NCI-H2081 treated with DMSO at 0.1 percent for 48 hours (cell line): ENCODE results near the gene CCDC197.

Experiments
- DNase-seq: peaks from one replicate; lab custom pipeline; 2025; lab: John Stamatoyannopoulos, UW

Gene CCDC197

DNA sequence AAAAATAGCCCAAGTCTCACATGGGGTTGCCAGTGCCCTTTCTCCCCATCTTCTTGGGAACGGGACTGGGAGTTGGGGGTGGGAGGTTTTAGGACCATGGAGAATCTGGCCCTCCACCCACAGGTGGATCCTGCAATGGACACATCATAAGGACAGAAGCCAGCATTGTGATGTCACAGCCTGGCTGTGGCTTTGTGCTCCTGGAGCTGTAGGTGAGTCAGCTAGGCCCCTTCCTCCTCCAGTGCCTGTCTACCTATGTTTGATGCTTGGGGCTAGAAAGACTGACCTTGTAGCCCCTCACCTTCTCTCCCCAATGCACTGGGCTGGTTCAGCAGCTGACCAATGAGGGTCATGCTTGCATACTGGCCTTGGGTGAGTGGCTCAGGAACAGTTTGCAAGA lies at the start of gene CCDC197:
Gene CCDC197, plus strand, starts transcription at position 220 of the 400 bp plus-strand sequence. CDS start 831 bp downstream, outside the sequence.
- no peak for DNase-seq

DNA sequence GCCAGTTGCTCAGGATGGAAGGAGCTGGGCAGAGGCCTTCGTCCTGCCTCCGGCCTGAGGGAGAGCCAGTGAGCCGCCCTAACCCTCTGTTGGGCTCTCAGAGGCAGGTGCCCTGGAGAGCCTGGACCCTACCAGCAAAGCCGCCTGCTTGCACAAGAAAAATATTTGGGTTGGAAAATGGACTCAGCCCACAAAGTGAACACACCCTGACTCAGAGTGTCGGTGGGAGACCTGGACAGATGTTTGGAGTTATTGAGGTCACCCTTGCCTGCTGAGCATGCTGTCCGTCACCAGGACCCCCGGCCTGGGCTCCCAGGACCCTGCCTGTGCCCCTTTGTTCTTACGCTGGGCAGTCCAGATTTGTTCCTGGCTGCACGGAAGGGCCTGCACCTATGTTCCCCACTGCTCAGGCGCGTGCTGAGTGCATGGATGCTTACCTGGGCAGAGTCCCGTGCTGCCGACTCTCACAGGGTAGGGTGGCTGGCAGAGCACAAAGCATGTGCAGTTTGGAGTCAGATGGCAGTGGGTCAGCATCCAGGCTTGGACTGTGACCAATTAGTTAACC lies 47.5 kb upstream of the CCDC197 start:
- DNase-seq: no peak

DNA sequence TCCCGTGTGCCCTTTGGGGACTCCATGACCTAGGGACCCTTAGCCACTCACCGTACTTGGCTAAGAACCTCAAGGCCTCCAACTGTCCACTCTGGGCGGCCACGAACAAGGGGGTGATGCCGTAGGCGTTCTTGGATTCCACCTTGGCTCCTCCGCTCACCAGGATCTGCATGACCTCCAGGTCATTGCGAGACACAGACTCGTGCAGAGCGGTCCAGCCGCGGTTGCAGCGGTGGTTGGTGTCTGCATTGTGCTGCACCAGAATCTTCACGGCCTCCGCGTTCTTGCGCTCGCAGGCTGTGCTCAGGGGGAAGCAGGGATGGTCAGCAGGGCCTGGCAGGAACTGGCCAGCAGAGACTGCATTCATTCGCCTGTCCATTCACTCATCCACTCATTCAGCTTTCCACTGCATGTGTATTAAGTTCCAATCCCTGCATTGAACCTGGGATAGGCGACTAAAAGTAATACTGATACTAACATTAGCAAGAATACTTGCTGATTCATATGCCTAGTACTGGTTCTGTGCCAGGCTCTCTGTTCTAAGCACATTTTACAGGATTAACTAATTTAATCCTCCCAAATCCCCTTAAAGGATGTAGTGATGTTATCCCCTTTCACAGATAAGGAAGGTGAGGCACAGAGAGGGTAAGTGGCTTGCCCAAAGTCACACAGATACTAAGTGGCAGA lies 46.0 kb upstream of the CCDC197 start:
- no peak for DNase-seq

DNA sequence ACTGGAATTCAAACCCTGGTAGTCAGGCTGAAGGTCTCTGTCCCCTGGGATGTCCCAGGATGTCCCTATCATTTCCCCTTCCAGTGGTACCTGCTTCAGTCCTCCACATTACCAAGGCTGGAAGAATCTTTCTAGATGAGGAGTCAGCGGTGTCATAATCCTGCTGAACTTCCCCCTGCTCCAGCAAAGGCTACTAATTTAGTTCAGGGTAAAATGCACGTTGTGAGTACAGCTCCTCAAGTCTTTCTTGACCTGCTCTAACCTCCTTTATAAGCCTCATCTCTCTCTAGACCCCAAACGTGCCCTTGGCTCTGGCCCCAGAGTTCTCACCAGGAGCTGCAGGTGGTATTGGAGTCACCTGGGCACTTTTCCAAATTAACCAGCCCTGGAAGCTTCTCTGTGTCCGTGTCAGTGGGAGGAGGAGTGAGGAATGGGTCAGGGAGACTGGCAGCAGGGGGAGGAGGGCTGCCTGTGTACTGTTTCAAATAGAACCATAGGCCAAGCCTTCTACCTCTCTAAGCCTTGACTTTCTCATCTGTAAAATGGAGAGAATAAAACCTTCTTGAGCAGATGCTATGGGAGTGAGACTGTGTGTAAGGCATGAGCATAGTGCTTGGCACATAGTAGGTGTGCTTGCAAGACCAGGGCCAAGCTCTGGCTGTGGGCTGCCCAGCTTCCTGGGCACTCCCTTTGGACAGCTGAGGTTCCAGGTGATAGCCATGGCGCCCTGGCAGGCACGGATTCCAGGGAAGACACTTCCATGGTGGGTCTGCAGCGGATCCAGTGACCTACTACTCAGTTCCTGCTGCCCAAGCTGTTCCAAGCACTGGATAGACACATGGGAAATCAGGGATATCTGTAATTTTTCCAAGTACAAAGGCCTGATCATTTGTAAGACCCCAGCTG lies 45.2 kb upstream of the CCDC197 start:
- no peak for DNase-seq

DNA sequence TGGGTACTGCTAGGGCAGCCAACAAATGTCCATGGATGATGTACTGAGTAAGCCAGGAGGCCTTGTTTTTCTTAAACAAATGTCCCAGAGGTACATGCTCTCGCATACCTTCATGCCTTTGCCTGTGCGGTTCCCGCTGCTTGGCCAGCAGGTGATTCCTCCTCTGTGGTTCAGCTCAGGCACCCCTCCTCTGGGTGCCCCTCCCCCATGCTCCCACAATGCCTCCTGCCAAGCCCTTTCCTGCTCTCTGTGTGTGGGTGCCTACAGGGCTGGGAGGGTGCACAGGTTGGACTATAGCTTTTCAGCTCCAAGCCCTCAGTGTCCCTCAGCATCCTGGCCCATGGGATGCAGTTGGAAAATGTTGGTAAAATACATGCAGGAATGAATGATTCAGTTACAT lies 44.3 kb upstream of the CCDC197 start:
- no peak for DNase-seq

DNA sequence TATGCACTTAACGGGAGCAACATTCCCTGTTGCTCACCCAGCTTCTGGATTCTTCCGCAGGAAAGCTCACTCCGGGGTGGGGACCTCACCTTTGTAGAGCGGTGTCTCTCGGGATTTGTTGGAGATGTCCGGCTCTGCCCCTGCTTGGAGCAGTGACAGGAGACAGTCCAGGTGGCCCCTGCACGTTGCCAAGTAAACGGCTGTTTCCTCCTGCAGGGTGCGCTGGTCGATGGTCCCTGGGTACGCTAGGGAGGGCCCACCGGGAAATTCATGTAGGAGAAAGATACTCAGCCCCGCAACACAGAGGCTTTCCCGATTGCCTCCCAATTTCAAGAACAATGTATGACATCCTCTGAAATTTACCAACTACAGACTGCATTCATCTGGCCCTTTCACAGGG lies 43.8 kb upstream of the CCDC197 start:
- DNase-seq: no peak

DNA sequence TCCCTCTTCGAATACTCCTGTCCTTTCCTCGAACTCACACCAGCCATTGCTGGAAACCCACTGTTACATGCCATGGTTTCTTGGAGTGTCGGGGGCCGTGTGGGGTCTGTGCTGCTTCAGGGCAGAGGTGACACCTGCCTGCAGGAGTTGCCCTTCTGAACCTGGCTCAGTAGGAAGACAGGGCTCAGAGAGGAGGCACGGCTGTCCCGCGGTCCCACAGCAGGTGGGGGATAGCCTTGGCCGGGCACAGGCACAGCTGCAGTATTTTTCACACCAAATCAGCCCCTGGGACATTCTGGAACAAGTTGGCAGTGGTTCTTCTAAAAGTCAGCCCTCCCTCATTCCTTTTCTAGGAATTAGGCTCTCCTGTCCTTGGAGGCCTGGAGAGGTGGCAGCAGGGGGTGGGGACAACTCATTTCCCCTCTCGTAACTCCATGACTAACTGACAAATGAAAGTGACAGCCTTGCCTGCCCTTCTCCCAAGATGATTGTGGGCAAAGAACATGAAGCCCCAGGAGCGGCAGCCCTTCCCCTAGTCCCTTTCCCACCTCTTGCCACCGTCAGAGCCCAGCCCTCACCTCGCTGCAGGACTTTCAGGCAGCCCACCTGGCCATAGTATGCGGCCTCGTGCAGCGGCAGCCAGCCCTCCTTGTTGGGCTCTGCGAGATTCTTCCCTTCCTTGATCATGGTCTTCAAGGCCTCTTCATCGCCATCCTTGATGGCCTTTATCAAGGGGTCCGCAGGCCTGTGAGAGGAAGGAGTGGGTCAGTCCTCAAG lies 43.2 kb upstream of the CCDC197 start:
- DNase-seq: no peak

DNA sequence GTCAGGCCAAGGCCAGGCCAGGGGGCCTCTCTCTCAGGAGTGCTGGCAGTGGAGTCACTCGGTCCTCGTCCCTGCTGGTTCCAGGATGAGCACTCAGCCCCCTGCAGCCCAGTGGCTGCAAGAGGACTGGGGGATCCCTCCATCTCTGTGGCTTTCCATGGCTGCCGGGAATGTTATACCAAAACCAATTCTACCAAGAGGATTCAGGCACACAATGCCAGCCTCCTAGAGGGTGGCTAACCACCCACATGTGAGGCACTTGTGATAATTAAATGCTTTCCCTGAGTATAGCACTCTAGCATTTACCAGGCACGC lies 42.6 kb upstream of the CCDC197 start:
- no peak for DNase-seq

DNA sequence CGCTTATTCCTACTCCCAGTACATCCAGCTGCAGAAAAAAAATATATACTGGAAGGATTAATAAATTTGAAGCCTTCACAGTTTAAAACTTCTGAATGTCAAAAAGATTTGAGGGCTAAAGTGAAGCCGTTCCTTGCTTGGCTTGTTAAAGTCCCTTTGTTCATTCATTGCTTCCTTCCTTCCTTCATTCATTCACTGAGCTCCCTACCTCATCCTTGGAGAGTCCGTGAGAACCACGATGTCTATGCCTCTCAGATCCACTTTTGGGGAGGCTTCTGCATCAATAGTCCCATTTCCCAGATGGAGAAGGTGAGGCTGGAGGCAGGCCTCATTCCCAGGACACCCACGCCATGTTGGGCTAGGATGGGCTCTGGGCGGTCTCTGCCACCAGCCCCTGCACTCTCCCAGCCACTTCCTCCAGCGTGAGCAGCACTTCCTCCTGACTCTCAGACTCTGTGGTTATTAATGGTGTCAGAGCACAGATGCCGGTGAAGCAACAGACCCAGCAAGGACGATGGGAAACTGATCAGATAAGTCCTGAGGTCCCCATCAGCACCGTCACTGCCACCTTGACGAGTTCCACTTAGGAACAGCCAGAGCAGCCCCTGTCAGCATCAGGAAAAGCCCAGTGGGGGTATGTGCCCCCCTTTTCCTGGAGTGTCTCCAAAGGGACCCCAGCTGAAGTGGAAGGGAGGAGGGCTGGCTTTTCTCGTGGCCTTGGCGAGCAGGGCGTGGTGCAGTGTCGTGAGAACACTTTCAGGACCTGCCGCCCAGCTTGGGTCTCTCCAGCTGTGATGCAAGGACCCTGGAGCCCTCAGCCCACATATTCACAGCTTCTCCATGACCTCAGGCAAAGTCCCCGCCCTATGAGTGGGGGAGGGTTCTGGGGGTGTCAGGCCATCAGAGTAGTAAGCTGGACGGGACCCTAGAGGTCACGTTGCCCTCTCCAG lies 41.9 kb upstream of the CCDC197 start:
- no peak for DNase-seq

DNA sequence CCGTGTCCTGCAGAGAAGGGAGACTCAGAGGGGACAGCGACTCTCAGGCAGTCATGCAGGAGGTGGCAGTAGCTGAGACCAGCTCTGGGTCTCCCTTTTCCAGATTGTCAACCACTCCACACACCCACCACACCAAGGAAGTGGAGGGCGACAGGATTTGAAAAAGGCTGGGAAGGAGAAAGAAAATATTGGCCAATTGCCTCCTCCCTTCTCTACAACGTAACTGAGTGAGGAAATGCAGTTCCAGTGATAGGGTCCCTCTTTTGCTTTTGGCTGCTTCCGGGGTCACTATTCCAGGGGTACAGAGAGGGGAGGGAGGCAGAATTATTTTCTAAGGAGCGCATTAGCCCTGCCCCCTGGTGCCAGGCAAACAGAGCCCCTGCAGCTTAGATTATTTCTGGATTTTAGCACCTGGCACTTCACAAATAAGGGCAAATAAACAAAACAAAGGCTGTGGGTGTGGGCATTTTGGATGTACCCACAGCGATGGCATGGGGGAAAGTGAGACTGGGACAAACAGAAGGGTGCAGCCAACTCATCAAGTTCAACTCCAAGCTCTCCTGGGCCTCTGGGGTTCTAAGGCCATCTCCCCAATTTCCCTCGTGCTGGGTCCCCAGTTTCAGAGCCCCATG lies 41.1 kb upstream of the CCDC197 start:
- DNase-seq: no peak

DNA sequence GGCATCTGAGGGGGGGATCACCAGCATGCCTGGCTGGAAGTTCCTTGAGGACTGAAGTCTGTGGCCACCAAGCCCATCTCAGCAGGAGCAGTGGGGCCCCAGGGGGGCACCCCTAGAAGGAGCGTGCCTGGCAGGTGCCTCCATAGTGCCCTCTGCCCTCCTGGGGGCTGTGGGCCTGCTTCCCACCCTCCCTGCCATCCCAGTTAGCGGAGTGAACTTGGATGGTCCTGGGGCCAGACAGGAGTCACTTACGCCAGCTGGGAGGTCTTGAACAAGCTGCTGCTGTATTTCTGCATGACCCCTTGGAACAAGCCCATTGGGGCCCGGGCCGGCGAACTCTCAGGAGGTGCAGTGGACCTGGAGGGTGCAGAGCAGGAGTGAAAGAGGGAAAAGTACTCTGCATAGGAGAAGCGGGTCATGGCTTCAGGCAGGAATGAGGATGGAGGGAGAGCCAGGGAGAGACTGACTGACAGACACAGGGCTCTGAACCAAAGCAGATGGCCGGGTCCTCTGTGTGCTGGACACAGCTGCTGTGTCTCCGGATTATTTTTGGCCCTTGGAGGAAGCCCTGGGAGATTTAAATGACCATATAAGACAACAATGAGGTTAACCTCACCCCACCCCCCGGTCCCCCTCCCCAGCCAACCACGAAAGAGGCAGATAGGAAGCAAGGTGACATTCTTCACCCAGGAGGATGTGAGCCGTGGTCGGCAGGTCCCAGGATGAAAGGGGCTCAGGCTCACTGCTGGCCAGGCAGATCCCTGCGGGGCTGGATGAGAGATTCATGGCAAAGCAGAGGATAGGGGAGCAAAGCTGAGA lies 40.4 kb upstream of the CCDC197 start:
- no peak for DNase-seq

DNA sequence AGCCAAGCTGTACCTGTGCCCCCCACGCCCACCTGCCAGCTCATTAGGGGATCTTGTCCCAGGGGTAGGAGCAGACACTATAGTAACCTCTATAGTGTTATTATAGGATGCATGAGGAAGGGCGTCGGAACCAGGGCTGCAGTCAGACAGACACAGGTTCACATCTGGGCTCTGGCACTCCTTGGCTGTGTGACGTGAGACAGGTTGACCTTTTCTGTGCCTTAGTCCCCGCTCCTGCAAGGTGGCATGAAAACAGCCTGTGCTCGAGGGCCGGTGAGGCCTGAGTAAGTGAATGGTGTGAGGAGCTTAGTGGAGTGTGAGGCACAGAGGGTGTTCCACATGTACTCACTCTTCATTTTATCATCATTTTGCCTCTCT lies 39.8 kb upstream of the CCDC197 start:
- DNase-seq: no peak

DNA sequence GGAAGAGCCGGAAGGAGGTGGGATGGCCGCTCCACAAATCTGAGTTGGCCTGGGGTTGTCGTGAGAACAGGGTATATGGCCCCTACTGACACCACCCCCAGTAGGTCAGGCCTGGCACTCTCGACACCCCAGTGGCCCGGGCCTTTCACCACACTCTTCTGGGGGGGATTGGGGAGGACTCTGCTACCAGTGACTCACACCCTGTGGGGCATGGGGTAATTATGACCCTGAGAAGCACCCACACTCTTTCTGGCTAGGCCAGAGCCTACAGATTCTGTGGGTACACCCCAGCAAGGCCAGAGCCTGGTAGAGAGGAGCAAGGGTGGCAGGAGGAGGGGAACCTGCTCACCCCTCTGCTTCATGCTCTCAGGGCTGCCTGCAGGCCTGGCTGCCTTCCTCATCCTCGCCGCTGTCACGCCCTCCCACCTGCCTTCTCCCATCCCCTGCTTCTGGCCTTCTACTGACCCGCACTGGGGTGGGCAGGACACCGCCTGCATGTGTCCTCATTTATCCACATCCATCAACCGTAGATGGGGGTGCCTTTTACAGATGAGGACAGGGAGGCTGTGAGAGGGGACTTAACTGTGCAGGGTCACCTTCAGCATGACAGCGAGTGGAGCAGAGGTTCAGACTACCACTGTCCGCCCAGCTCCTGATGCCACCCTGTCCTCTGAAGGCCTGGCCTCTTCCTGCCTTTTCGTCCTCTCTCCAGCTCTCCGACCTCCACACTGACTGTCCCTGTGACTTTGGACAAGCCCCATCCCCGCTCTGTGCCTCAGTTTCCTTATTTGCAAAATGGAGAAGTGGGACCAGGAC lies 39.1 kb upstream of the CCDC197 start:
- DNase-seq: no peak

DNA sequence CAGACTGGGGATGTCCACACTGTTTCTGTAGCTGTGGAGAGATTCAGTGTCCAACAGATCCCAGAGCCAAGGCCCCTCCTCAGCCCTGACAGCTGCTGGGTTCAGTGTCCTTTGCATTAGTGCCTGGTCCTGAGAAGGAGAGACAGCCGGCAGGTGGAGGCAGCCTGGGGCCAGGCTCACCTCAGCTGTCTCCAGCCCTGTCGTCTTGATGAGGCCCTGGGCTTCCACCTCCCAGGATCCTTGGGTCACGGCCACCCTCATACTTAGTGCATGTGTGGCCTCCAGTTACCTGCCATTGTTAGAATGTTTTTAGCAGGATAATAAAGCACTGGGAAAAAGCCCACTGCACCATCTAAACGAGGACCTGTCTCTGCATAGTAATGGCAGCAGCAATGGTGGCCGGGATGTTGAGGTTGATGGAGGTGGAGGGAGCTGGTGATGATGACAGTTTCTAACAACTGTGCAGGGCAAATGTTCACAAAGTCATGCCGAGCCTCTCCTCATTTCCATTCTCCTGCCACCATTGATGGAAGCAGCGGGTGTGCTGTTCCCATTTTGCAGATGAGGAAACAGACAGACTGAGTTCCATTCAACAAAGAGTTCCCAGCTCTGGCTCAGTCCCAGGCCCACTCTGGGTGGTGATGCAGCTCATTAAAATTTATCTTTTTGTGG lies 38.4 kb upstream of the CCDC197 start:
- DNase-seq: no peak

DNA sequence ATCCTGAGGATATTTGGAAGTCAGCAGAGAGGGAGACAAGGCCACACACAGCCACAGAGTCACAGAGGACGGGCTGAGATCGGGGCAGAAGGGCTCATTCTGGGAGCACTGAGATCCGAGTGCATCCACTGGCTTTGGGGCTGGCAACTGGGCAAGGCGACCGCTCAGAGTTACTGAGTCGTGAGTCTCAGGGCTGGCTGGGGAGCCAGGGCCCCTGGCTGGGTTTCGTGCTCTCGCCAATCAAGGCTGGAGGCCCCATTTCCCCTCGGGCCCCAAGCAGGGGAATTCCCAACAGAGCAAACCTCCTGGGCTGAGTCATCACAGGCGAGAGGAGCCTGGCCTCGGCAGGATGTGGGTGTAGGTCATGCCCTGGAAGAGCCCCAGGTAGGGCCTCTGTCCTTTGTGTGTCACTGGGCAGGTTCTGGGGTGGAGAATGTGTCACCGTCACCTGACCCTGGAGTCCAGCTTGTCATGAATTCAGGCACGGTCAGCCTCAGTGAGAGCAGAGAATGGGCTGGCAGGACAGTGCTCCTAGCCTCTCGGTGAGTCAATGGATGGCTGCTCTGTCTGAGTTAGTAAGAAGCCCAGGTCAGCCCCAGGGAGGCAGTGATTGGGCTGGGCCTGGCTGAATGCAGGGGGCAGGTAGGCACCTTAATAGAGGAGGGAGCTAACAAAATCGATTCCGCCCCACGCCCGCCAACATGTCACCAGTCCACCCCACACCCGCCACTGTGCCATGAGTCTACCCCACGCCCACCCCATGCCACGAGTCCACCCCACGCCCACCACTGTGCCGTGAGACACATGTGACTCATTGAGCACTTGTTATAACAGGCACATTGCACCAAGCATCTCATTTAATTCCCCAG lies 37.6 kb upstream of the CCDC197 start:
- DNase-seq: no peak

DNA sequence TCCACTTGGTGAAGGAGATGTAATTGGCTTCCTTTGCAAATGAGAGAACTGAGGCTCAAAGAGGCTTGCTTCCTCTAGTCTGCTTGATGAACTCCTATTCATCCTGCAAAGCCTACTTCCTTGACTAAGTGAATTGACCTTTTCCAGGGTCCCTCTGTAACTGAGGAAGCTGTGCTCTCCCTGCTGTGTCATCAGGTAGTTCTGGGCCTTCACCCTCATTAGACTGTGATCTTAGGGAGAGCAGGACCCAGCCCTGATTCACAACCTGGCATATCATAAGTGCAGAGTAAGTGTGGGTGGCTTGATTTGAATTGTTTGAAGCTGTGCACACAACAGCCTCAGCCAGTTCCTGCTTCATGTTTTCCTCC lies 37.0 kb upstream of the CCDC197 start:
- DNase-seq: no peak

DNA sequence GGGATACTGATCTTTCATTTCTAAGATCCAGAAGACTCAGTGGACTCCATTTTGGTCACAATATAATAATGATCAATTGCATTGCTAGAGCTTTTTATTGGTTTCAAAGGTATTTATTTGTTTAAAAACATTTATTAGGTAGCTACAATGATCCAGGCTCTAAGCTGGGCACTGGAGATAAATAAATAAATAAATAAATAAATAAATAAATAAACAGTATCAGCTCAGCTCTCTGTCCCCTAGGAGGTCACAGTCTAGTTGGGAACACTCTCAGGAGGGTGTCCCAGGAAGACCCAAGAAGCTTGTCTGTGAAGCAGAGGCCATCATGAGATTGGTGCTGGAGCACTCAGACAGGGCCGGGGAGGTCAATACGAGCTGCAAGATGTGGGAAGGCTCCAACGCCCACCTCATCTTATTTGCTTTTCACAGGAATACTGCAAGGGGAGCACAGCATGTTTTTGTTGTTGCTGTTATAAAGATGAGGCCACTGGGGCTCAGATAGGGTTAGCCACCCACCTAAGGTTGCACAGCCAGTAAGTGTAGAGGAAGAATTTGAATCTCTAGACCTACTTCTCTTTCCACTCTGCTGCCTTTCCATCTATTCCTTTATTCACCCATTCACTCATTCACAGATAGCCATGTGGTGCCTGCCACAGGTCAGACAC lies 36.2 kb upstream of the CCDC197 start:
- DNase-seq: no peak
